B cell (primary cell): Measurements from ENCODE around the gene CYB561D1. TPM values are rescaled to one million over a fixed set of nuclear protein-coding genes. Genes with fewer than 3 reads are reported as not detected.

Experiments used
- ATAC-seq: fragments of 200-7000 bp; cut with Tn5 transposase; one replicate; pipeline ENCODE4 v1.10.0; 2021; ENCODE audit warnings: low read depth, mild to moderate bottlenecking, moderate number of reproducible peaks, moderate library complexity
- CTCF ChIA-PET: fragments of 350-600 bp; sonication (Branson Sonifier 250); formaldehyde crosslinking; loops from one replicate; lab custom pipeline; 2021; ENCODE audit warnings: antibody characterized with exemption, inconsistent platforms; lab: Charles Lee
- POLR2A ChIA-PET: fragments of 350-600 bp; sonication (Branson Sonifier 250); formaldehyde crosslinking; loops from one replicate; lab custom pipeline; 2021; ENCODE audit warnings: antibody characterized with exemption; lab: Charles Lee
- DNase-seq: peaks from one replicate; pipeline ENCODE4 v3.0.0; 2013
- H2AFZ ChIP-seq: 2 replicates; pipeline ENCODE4 v1.6.1; 2012; ENCODE audit warnings: mild to moderate bottlenecking, low read depth, low read length; ENCODE audit not compliant: insufficient read depth, poor library complexity, severe bottlenecking
- H3K27ac ChIP-seq, 2 donors: 1 replicate in 1 of 2; 2 replicates in 1 of 2; pipeline ENCODE4 v1.5.1; 2012 to 2013; ENCODE audit warnings: low read length in 2 of 2, mild to moderate bottlenecking in 2 of 2, moderate library complexity in 1 of 2
- H3K27me3 ChIP-seq, 4 experiments: fragments of 200-600 bp in 1 of 4; sonication (generic) in 1 of 4; replicated peaks in 1 of 4; 1 replicate in 2 of 4; 2 replicates in 2 of 4; pipeline versions ENCODE4 v1.6.1 to v1.7.0; 2013 to 2016; ENCODE audit warnings: low read length in 3 of 4, mild to moderate bottlenecking in 2 of 4, mixed read lengths in 1 of 4, moderate library complexity in 1 of 4; ENCODE audit not compliant: insufficient read depth in 4 of 4, control insufficient read depth in 3 of 4; ENCODE audit errors: control extremely low read depth in 1 of 4
- H3K36me3 ChIP-seq, 2 experiments: replicated peaks in 1 of 2; 1 replicate in 1 of 2; 2 replicates in 1 of 2; pipeline versions ENCODE4 v1.6.1 to v1.7.1; 2013; ENCODE audit warnings: low read length in 1 of 2; ENCODE audit not compliant: insufficient read depth in 2 of 2, control insufficient read depth in 1 of 2; ENCODE audit errors: control extremely low read depth in 1 of 2, extremely low read depth in 1 of 2
- H3K4me1 ChIP-seq, 2 donors: fragments of 200-600 bp in 1 of 2; sonication (generic) in 1 of 2; 1 replicate in 1 of 2; 2 replicates in 1 of 2; pipeline versions ENCODE4 v1.5.1 to v1.6.1; 2013 to 2017; ENCODE audit warnings: low read length in 2 of 2; ENCODE audit not compliant: control insufficient read depth in 2 of 2, insufficient read depth in 2 of 2
- H3K4me2 ChIP-seq: replicated peaks from 2 replicates; pipeline ENCODE3; 2012; ENCODE audit warnings: mild to moderate bottlenecking, low read depth, low read length; ENCODE audit not compliant: poor library complexity, severe bottlenecking
- H3K4me3 ChIP-seq, 5 experiments: fragments of 200-600 bp in 1 of 5; sonication (generic) in 1 of 5; 1 replicate in 3 of 5; 2 replicates in 2 of 5; pipeline versions ENCODE4 v1.5.1 to v1.7.0; 2011 to 2016; ENCODE audit warnings: low read length in 4 of 5, mild to moderate bottlenecking in 4 of 5, low read depth in 2 of 5, control low read depth in 1 of 5, moderate library complexity in 1 of 5; ENCODE audit not compliant: insufficient read depth in 1 of 5; ENCODE audit errors: control extremely low read depth in 1 of 5, extremely low read depth in 1 of 5
- H3K79me2 ChIP-seq: fragments of 200-600 bp; sonication (generic); one replicate; pipeline ENCODE4 v1.6.0; 2016; ENCODE audit warnings: low read length; ENCODE audit not compliant: control insufficient read depth, insufficient read depth
- H3K9ac ChIP-seq: fragments of 200-600 bp; sonication (generic); 2 replicates; pipeline ENCODE4 v1.6.1; 2017; ENCODE audit warnings: mild to moderate bottlenecking, low read length, moderate library complexity
- H3K9me3 ChIP-seq, 3 donors: one replicate each; pipeline versions ENCODE4 v1.6.1 to v1.7.1; 2013; ENCODE audit warnings: low read length in 2 of 3; ENCODE audit not compliant: control insufficient read depth in 2 of 3, insufficient read depth in 1 of 3; ENCODE audit errors: control extremely low read depth in 1 of 3
- H4K20me1 ChIP-seq: 2 replicates; pipeline ENCODE4 v1.6.0; 2012; ENCODE audit warnings: mild to moderate bottlenecking, low read length; ENCODE audit not compliant: insufficient read depth, control insufficient read depth, poor library complexity, severe bottlenecking
- H3K27ac Mint-ChIP-seq: one replicate; pipeline ENCODE4 v1.8.0; 2021; ENCODE audit warnings: mixed read lengths
- H3K27me3 Mint-ChIP-seq: one replicate; pipeline ENCODE4 v1.8.0; 2021; ENCODE audit warnings: mixed read lengths
- H3K4me1 Mint-ChIP-seq: one replicate; pipeline ENCODE4 v1.8.0; 2021; ENCODE audit warnings: mixed read lengths
- H3K4me3 Mint-ChIP-seq: one replicate; pipeline ENCODE4 v1.8.0; 2021; ENCODE audit warnings: mixed read lengths
- H3K9me3 Mint-ChIP-seq: one replicate; pipeline ENCODE4 v1.8.0; 2022; ENCODE audit warnings: mixed read lengths; ENCODE audit not compliant: insufficient read depth
- EZH2 ChIP-seq: IDR thresholded peaks from 2 replicates; pipeline ENCODE4 v1.6.1; 2012; ENCODE audit warnings: borderline replicate concordance, low read depth, mild to moderate bottlenecking, moderate library complexity, low read length; ENCODE audit not compliant: insufficient read depth, poor library complexity, severe bottlenecking
- WGBS: methylation state at CpG from one replicate; pipeline ENCODE4 v1.1.5; 2013; ENCODE audit warnings: missing lambda C conversion rate; ENCODE audit not compliant: insufficient coverage; 5-methylcytosine and 5-hydroxymethylcytosine counted together
- intact Hi-C: fragments of 100-400 bp; cut with micrococcal nuclease; formaldehyde crosslinking; loops from one replicate; pipeline ENCODE4 v1.10.0; 2022
- polyA plus RNA-seq: library from polyadenylated mRNA; depleted of rRNA; stranded (reverse); fragments of >200 nt; gene quantifications from 2 replicates; pipeline ENCODE4 v1.2.3, GENCODE V29; 2012
- total RNA-seq, 2 donors: library from RNA; stranded (reverse); fragments of 120-200 nt in 1 of 2; gene quantifications; 1 replicate in 1 of 2; 2 replicates in 1 of 2; pipeline versions ENCODE4 v1.2.3 to v1.2.4, GENCODE V29; 2013 to 2022
- TF ChIP-seq, protein P1 (sequence below): fragments of 200-600 bp; IDR thresholded peaks from one replicate; pipeline ENCODE4 v1.8.0; 2022; ENCODE audit warnings: antibody characterized with exemption, mild to moderate bottlenecking

CYB561D1 gene
- total and polyA plus RNA-seq, 2 donors (not counting 1 experiment from before 2014, with no cell fraction given) = 16.1 to 28.0 TPM

DNA sequence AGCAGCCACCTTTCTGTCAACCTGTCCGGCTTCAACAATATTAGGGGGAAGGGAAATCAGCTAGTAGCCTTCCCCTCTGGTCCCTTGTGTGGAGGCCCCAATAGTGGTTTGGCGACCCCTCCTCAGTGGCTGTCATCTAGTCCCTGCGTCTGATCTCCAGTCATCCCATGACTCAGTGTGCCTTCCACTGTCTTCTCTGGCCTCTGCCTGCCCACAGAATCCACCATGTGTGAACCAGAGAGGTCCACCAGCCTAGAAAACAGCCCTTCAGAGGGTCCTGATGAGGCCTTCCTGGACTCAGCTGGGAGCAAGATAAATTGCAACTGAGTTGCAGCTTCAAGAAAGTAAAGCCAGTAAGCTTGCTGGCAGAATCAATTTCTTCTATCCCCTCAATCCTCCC, 14.0 kb upstream of the CYB561D1 start:
- H3K79me2 ChIP-seq = peaks cover 9% of the 10 kb centered on the region
- H3K4me1 ChIP-seq = peaks cover 11 to 17% of the 10 kb centered on the region in 2 donors
- H3K27me3 ChIP-seq = peaks cover 0 to 53% (median 21%) of the 10 kb centered on the region in 4 experiments
- Mint-ChIP-seq H3K27me3 (peaks cover 56% of the 10 kb centered on the region), H3K27ac (no peak overlapping the region), H3K4me3 (no peak overlapping the region), H3K4me1 (peaks cover 21% of the 10 kb centered on the region), H3K9me3 (no peaks in the 10 kb centered on the region)
- ATAC-seq = no peak
- TF ChIP-seq EZH2 = no peak
- TF ChIP-seq, protein P1, sequence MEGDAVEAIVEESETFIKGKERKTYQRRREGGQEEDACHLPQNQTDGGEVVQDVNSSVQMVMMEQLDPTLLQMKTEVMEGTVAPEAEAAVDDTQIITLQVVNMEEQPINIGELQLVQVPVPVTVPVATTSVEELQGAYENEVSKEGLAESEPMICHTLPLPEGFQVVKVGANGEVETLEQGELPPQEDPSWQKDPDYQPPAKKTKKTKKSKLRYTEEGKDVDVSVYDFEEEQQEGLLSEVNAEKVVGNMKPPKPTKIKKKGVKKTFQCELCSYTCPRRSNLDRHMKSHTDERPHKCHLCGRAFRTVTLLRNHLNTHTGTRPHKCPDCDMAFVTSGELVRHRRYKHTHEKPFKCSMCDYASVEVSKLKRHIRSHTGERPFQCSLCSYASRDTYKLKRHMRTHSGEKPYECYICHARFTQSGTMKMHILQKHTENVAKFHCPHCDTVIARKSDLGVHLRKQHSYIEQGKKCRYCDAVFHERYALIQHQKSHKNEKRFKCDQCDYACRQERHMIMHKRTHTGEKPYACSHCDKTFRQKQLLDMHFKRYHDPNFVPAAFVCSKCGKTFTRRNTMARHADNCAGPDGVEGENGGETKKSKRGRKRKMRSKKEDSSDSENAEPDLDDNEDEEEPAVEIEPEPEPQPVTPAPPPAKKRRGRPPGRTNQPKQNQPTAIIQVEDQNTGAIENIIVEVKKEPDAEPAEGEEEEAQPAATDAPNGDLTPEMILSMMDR = no peak
- H3K4me2 ChIP-seq = no peak overlapping the region
- intact Hi-C loops = loop anchor here (5.0 to 10.0 kb wide), 3 partner anchors 137 to 927 kb away; partner anchors contain the start of genes AMPD2, GNAT2, GSTM4 and LAMTOR5
- ChIA-PET CTCF (interaction anchor here (1.5 kb wide), 1 partner anchor 52 kb away, joined by 5 read pairs; no protein-coding TSS in a partner anchor), POLR2A (no interaction called here)
- WGBS = 100% methylated on average over 2 of the region's 3 CpGs
- no peak overlapping the region for H3K9ac ChIP-seq
- H3K27ac ChIP-seq = no peak overlapping the region
- DNase-seq = no peak
- no peak overlapping the region for H3K4me3 ChIP-seq
- H3K9me3 ChIP-seq = peaks cover 0 to 5% (median 0%) of the 10 kb centered on the region in 3 donors
- no peak overlapping the region for H2AFZ ChIP-seq
- no peaks in the 10 kb centered on the region for H4K20me1 ChIP-seq
- H3K36me3 ChIP-seq = no peaks in the 10 kb centered on the region

DNA sequence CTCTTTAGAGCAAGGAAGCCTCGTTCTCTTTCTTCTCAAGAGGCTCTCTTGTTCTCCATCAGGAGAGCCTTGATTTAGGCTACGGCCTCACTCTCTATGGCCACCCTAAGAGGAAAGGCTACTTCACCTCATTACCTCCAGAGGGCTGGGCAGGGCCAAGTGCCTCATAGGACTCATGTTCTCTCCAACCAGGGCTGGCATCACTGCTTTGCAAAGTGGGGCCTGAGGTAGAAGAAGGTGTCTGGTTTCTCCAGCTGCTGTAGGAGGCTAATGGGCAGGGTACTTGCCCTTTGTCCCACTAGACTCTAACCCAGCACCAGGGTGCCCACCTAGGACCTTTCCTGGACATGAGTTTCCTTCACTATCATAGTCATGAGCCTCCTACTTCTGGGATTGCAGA, 12.2 kb upstream of the CYB561D1 start:
- Histone ChIP-seq H3K4me1 (peaks cover 12 to 23% of the 10 kb centered on the region in 2 donors), H3K4me2 (no peak overlapping the region), H3K27me3 (peaks cover 0 to 37% (median 14%) of the 10 kb centered on the region in 4 experiments), H2AFZ (no peak overlapping the region), H3K79me2 (peaks cover 16% of the 10 kb centered on the region), H3K9me3 (peaks cover 0 to 5% (median 0%) of the 10 kb centered on the region in 3 donors), H3K36me3 (no peaks in the 10 kb centered on the region), H3K27ac (no peak overlapping the region), H3K9ac (no peak overlapping the region), H3K4me3 (no peak overlapping the region), H4K20me1 (no peaks in the 10 kb centered on the region)
- TF ChIP-seq EZH2 = no peak
- TF ChIP-seq, protein P1 = no peak
- Mint-ChIP-seq H3K4me1 (peaks cover 28% of the 10 kb centered on the region), H3K27me3 (peaks cover 39% of the 10 kb centered on the region), H3K27ac (no peak overlapping the region), H3K9me3 (no peaks in the 10 kb centered on the region), H3K4me3 (no peak overlapping the region)
- intact Hi-C loops = loop anchor here (5.0 to 10.0 kb wide), 3 partner anchors 136 to 926 kb away; partner anchors contain the start of genes AMPD2, GNAT2, GSTM4 and LAMTOR5
- ATAC-seq (no peak), DNase-seq (no peak)
- ChIA-PET POLR2A (no interaction called here), CTCF (interaction anchor here (2.3 to 37.9 kb wide), 3 partner anchors 9 to 50 kb away, joined by 8 to 926 read pairs (median 46); partner anchors contain the start of genes CYB561D1 and GPR61)
- 86% methylated on average over 1 of the region's 2 CpGs for WGBS
